Glomerular visceral epithelial cell (primary cell): ENCODE data around the gene TRPV4.
A peak's percentile ranks its signal among the peaks of the same experiment; 100 is the strongest.

Source experiments
- DNase-seq: peaks from one replicate; pipeline ENCODE4 v3.0.0-alpha.2; 2016; ENCODE audit errors: extremely low spot score

Gene TRPV4

GRCh38 chr12:109740694-109741245 lies 92.4 kb downstream of the TRPV4 start:
- DNase-seq, result no peak

GRCh38 chr12:109739747-109740693 lies 93.2 kb downstream of the TRPV4 start:
- no peak for DNase-seq

GRCh38 chr12:109738878-109739665 lies 94.1 kb downstream of the TRPV4 start:
- DNase-seq, result no peak

- no peak for DNase-seq
These were observed 95.0 kb downstream of the TRPV4 start for GRCh38 chr12:109738209-109738608.

- peak; percentile 12 for DNase-seq
These were observed 95.6 kb downstream of the TRPV4 start for GRCh38 chr12:109737631-109738030.

GRCh38 chr12:109737126-109737525 lies 96.1 kb downstream of the TRPV4 start:
- DNase-seq, result no peak

- DNase-seq, result peak; percentile 24
These were observed 96.6 kb downstream of the TRPV4 start for GRCh38 chr12:109736552-109737108.

GRCh38 chr12:109735825-109736551 lies 97.2 kb downstream of the TRPV4 start:
- no peak for DNase-seq

GRCh38 chr12:109735051-109735521 lies 98.1 kb downstream of the TRPV4 start:
- no peak for DNase-seq

GRCh38 chr12:109734219-109735000 lies 98.8 kb downstream of the TRPV4 start:
- no peak for DNase-seq
